ENCODE data around the gene CDC42BPG.
"Not testable (repeated sequence)": the region's sequence is repeated elsewhere in the genome, so short reads cannot be mapped to it uniquely, and the experiment has no call there.

CDC42BPG gene

DNA sequence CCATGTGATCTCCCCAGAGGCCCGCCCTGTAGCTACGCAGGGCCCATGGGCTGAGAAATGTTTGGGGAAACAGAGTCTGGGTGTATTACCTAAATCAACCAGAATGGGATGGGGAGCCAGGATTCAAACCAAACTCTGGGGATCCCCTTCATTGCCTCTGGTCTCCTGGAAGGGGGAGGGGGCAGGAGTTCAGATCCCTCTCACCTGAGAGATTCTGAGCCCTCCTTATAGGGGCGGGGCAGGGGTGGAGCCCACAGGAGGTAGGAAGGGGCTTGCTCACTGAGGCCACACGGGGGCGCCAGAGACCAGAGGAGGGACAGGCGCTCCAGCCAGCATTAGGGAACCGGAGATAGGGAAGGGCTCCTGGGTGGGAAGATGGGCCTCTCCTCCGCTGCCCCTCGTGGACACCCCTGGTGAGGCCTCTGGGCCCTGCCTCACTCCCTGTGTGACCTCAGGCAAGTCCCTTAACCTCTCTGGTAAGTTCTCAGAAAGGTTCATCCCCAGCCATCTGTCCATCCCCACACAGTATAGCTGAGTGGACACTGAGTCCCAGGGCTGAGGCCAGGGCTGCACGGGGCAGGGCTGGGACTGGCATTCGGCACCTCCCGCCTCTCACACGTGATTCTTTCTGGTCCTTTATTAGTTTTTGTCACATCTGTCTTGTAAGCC lies 2.7 kb upstream of the CDC42BPG start:
- TF ChIP-seq, protein P1, sequence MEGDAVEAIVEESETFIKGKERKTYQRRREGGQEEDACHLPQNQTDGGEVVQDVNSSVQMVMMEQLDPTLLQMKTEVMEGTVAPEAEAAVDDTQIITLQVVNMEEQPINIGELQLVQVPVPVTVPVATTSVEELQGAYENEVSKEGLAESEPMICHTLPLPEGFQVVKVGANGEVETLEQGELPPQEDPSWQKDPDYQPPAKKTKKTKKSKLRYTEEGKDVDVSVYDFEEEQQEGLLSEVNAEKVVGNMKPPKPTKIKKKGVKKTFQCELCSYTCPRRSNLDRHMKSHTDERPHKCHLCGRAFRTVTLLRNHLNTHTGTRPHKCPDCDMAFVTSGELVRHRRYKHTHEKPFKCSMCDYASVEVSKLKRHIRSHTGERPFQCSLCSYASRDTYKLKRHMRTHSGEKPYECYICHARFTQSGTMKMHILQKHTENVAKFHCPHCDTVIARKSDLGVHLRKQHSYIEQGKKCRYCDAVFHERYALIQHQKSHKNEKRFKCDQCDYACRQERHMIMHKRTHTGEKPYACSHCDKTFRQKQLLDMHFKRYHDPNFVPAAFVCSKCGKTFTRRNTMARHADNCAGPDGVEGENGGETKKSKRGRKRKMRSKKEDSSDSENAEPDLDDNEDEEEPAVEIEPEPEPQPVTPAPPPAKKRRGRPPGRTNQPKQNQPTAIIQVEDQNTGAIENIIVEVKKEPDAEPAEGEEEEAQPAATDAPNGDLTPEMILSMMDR (IDR thresholded peaks at IDR 0.05; ENCODE audit: insufficient read depth, low read depth, low read length, missing control alignments): peak; percentile 85
- peak; percentile 89 for DNase-seq (ENCODE audit: low read depth)
- H3K4me3 ChIP-seq (ENCODE audit: low read length): no peak overlapping the region

DNA sequence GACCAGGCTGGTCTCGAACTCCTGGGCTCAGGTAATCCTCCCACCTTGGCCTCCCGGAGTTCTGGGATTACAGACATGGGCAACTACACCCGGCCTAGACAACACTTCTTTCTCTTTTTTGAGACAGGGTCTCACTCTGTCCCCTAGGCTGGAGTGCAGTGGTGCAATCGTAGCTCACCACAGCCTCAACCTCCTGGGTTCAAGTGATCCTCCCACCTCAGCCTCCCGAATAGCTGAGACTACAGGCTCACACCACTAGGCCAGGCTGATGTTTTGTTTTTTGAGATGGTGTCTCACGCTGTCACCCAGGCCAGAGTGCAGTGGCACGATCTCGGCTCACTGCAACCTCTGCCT lies 1.3 kb upstream of the CDC42BPG start:
- DNase-seq (ENCODE audit: low read depth); H3K4me3 ChIP-seq (ENCODE audit: low read length): not testable (repeated sequence)

DNA sequence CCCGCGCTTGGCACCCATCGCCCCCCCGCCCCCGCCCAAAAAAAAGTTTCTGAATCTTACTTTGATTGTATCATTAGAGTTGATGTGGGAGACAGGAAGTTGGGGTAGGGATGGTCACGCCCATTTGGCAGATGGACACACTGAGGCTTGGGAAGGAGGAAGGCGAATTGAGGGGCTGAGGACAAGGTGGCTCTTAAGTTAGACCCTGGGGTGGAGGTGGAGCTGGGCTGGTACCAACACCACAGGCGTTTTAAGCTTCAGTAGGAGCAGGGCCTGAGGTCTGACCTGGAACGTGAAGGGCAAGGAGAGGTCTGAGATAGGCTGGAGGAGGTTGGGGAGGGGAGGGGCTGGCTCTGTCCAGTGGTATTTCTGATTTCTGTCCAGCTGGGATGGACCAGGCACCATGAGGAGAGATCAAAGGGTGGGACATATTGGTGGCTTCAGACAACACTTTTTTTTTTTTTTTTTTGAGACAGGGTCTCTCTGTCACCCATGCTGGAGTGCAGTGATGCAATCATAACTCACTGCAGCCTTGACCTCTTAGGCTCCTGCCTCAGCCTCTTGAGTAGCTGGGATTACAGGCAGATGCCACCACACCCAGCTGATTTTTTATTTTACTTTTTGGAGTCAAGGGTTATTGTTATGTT lies 799 bp upstream of the CDC42BPG start:
- H3K4me3 ChIP-seq (ENCODE audit: low read length): peak overlapping the region; percentile 48
- TF ChIP-seq, protein P1 (IDR thresholded peaks at IDR 0.05; ENCODE audit: insufficient read depth, low read depth, low read length, missing control alignments): no peak
- no peak for DNase-seq (ENCODE audit: low read depth)

DNA sequence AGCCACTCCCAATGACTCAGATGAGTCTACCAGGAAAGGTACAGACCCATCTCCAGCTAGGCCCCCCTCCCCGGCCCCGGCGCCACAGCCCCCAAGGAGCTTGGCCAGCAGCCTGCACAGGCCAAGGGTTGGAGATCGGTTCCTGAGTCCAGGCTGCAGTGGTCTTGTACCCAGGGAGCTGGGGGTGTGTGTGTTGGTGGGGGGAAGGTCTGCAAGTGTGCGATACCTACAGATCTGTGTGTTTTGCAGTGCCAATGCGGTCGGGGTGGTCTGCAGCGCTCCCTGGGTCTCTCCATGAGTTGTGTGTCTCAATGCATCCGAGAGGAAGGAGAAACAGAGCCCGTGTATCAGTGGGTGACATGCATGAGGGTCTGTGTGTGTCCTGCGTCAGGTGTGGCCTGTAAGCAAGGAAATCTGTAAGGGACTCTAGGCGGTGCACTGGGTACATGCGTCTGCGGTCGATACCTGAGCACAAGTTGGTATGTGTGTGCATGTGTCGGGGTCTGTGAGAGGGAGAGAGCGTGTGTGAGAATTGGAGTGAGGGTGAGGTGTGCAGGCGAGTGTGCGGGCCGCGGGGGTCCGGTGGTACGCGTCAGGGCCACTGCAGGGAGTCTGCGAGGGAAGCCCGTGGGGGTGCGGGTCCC lies 645 bp downstream of the CDC42BPG start:
- TF ChIP-seq, protein P1 (IDR thresholded peaks at IDR 0.05; ENCODE audit: insufficient read depth, low read depth, low read length, missing control alignments): no peak
- DNase-seq (ENCODE audit: low read depth): peak; percentile 37
- H3K4me3 ChIP-seq (ENCODE audit: low read length): peak overlapping the region; percentile 82

DNA sequence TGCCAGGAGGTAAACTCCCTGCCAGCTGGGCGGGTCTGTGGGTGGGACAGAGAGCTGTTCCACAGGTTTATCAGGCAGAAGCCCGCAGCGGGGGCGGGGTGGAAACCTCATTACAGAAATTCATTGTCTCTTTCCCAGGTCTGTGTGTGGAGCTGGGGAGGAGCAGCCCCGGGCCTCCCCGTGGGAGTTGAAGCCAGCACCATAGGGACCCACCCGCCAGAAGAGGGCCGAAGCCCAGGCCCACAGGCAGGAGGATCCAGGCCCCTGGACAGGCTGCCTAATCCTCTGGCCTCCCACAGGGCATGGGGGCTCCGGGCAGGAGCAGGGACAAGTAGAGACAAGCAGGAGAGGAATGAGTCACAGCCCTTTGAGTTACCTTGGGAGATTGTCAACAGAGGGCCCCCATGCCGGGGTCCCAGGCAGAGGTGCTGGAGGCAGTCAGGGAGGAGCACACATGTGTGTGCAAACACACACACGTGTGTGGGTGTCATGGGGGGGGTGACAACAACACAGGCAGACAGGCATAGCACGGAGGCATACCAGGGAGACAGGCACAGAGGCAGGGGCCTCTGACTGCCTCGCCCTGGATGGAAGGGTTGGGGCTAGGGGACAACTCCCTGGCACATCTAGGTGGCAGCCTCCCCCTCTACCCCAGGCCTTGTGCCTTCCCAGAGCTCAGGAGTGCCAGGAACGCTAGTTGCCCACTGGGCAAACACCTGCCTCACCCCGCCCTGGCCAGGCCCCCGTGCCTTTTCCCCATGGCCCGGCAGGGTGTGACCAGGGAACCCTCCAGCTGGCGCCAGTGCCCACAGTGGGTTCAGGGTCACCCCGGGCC lies 1.4 kb downstream of the CDC42BPG start:
- H3K4me3 ChIP-seq (ENCODE audit: low read length): peak overlapping the region; percentile 82
- TF ChIP-seq, protein P1 (IDR thresholded peaks at IDR 0.05; ENCODE audit: insufficient read depth, low read depth, low read length, missing control alignments): no peak
- DNase-seq (ENCODE audit: low read depth): peak; percentile 88

DNA sequence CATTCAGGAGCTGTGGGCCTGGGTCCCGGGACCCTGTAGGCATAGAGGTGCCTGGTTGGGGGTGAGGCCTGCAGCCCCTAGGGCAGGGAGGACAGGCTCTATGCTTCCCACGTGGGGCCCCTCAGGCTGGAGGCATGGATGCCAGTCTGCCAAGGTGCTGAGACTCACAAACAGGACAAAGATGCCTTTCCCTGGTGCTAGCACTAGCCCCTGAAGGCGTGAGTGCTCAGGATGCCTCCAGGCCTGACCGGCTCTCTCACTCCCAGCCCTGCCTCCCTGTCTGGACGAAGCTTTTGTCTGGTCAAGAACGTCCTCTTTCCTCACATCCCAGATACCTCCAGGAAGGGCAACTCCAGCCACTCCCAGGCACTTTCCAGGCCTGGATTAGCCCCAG lies 2.1 kb downstream of the CDC42BPG start:
- TF ChIP-seq, protein P1 (IDR thresholded peaks at IDR 0.05; ENCODE audit: insufficient read depth, low read depth, low read length, missing control alignments): no peak
- peak; percentile 50 for DNase-seq (ENCODE audit: low read depth)
- peak overlapping the region; percentile 82 for H3K4me3 ChIP-seq (ENCODE audit: low read length)

Measured in epithelial cell of esophagus (primary cell).